Hepatocyte (in vitro differentiated cells): ENCODE measurements around the gene RAB33A.

ENCODE experiments used
- EZH2 ChIP-seq: fragments of 200-600 bp; sonication (generic); IDR thresholded peaks from 2 replicates; pipeline ENCODE4 v1.6.1; 2016; ENCODE audit warnings: antibody characterized with exemption, mild to moderate bottlenecking, borderline replicate concordance
- TF ChIP-seq, protein P1 (sequence below): fragments of 200-600 bp; sonication (generic); IDR thresholded peaks from 2 replicates; pipeline ENCODE4 v1.5.1; 2016; ENCODE audit warnings: antibody characterized with exemption, mild to moderate bottlenecking; ENCODE audit not compliant: poor library complexity

GRCh38 chrX:130172127-130172845 is 524 bp downstream of the RAB33A start:
- TF ChIP-seq EZH2: no peak
- TF ChIP-seq, protein P1, sequence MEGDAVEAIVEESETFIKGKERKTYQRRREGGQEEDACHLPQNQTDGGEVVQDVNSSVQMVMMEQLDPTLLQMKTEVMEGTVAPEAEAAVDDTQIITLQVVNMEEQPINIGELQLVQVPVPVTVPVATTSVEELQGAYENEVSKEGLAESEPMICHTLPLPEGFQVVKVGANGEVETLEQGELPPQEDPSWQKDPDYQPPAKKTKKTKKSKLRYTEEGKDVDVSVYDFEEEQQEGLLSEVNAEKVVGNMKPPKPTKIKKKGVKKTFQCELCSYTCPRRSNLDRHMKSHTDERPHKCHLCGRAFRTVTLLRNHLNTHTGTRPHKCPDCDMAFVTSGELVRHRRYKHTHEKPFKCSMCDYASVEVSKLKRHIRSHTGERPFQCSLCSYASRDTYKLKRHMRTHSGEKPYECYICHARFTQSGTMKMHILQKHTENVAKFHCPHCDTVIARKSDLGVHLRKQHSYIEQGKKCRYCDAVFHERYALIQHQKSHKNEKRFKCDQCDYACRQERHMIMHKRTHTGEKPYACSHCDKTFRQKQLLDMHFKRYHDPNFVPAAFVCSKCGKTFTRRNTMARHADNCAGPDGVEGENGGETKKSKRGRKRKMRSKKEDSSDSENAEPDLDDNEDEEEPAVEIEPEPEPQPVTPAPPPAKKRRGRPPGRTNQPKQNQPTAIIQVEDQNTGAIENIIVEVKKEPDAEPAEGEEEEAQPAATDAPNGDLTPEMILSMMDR: no peak
